B cell (primary cell): ENCODE results near the gene ATP5PB.

Experiments used
- CTCF ChIP-seq: fragments of 200-600 bp; IDR thresholded peaks from one replicate; pipeline ENCODE4 v1.8.0; 2022; ENCODE audit warnings: antibody characterized with exemption, mild to moderate bottlenecking
- EZH2 ChIP-seq: IDR thresholded peaks from 2 replicates; pipeline ENCODE4 v1.6.1; 2012; ENCODE audit warnings: borderline replicate concordance, low read depth, mild to moderate bottlenecking, moderate library complexity, low read length; ENCODE audit not compliant: insufficient read depth, poor library complexity, severe bottlenecking

DNA sequence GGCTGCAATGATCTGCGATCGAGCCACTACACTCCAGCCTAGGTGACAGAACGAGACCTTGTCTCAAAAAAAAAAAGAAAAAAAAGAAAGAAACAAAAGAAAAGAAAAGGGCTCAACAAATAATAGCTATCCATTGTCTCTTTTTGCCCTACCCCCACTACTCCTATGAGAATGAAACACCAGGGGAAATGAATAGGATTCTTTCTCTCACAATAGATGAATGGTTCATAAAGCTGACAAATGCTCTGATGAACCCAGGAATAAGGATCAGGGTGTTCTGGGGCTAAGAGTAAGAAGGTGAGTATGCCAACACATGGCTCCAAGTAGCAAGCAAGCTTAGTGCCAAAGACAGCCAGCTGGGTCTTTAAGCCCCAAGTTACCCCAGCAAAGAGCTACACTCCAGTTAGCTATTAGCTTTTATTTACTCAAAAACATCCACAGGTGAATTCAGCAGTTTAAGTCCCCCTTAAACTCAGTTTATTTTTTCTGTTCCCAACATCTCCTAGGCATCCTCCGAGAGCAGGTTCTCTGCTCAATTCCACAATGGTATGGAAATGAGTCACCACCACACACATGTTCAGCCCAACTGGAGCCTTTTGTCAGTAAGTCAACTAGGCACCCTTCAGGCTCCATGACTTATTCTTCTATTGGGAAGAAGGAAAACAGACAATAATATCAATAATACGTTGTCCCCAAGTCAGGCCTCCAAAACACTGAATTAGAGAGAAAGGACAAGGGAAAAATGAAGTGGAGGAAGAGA lies 49.9 kb downstream of the ATP5PB start:
- no peak for TF ChIP-seq CTCF
- TF ChIP-seq EZH2 = no peak
